ENCODE data around the gene XPR1. TPM values are rescaled to one million over a fixed set of nuclear protein-coding genes. Genes with fewer than 3 reads are reported as not detected.

The XPR1 gene
- total and polyA plus RNA-seq, 2 donors (not counting 3 experiments of a cell fraction or from before 2014, with no cell fraction given), result 23.9 to 26.7 TPM

- CTCF ChIA-PET, result interaction anchor here (0.6 to 1.7 kb wide), 10 partner anchors 9 to 406 kb away, joined by 3 to 26 read pairs (median 3); partner anchors contain the start of gene KIAA1614
- no peak overlapping the region for H3K4me2 ChIP-seq (ENCODE audit: insufficient read depth, low read length)
- TF ChIP-seq CTCF (IDR thresholded peaks at IDR 0.05; ENCODE audit: extremely low read depth in 1 of 2, insufficient read depth in 1 of 2, low read depth in 1 of 2, low read length in 2 of 2), result no peak
- TF ChIP-seq MAX (IDR thresholded peaks at IDR 0.05; ENCODE audit: insufficient read depth, insufficient read length), result no peak
- TF ChIP-seq MYC (IDR thresholded peaks at IDR 0.05; ENCODE audit: low read depth, low read length), result no peak
- no peak for TF ChIP-seq JUN (IDR thresholded peaks at IDR 0.05; ENCODE audit: borderline replicate concordance, insufficient read depth, insufficient read length, low read depth)
- TF ChIP-seq POLR2AphosphoS5 (IDR thresholded peaks at IDR 0.05; ENCODE audit: insufficient read depth, low read depth, low read length), result no peak
- POLR2A ChIA-PET, result no interaction called here
- DNase-seq (ENCODE audit: low read depth, low spot score) (no peak), FAIRE-seq (no peak)
- no peaks in the 10 kb centered on the region for H3K9me3 ChIP-seq (replicated peaks; ENCODE audit: control insufficient read depth, insufficient read depth, low read length)
- dilution Hi-C loops (cut with MboI; ENCODE audit: extremely low pct_ligation_motif_present, low sequenced_read_pairs), result no loop called here
- H2AFZ ChIP-seq (ENCODE audit: low read depth, low read length), result no peak overlapping the region
- no peaks in the 10 kb centered on the region for H3K79me2 ChIP-seq (ENCODE audit: control insufficient read depth, insufficient read depth, low read length)
- intact Hi-C loops (cut with micrococcal nuclease), result no loop called here
- H3K9ac ChIP-seq (replicated peaks; ENCODE audit: extremely low read depth, insufficient read depth, low read length), result no peak overlapping the region
- H3K27me3 ChIP-seq (ENCODE audit: control insufficient read depth in 2 of 2, insufficient read depth in 2 of 2, low read length in 2 of 2), result no peaks in the 10 kb centered on the region
- H4K20me1 ChIP-seq (replicated peaks; ENCODE audit: control insufficient read depth, extremely low read depth, insufficient read depth, low read length), result no peaks in the 10 kb centered on the region
- no TSS peak for BruUV-seq (replicated peaks)
- H3K4me3 ChIP-seq (replicated peaks in 1 of 3; ENCODE audit: insufficient read depth in 1 of 3, low read depth in 1 of 3, low read length in 3 of 3), result no peak overlapping the region
- H3K4me1 ChIP-seq (ENCODE audit: control insufficient read depth, extremely low read depth, insufficient read depth, low read length), result no peaks in the 10 kb centered on the region
- H3K27ac ChIP-seq (ENCODE audit: insufficient read depth, low read depth, low read length), result no peak overlapping the region
- H3K36me3 ChIP-seq (ENCODE audit: control insufficient read depth in 2 of 2, extremely low read depth in 1 of 2, insufficient read depth in 2 of 2, low read length in 2 of 2), result no peaks in the 10 kb centered on the region
- H3K9me1 ChIP-seq (replicated peaks; ENCODE audit: control insufficient read depth, extremely low read depth, insufficient read depth, low read length), result no peaks in the 10 kb centered on the region
These were observed 289.6 kb downstream of the XPR1 start for GRCh38 chr1:180921386-180921785.

All from endothelial cell of umbilical vein (primary cell).